ENCODE data around the gene GPHN. TPM values are rescaled to one million over a fixed set of nuclear protein-coding genes. Genes with fewer than 3 reads are reported as not detected.

Gene GPHN
- total RNA-seq, 2 experiments from 2014 or later = 10.0 to 10.7 TPM

DNA sequence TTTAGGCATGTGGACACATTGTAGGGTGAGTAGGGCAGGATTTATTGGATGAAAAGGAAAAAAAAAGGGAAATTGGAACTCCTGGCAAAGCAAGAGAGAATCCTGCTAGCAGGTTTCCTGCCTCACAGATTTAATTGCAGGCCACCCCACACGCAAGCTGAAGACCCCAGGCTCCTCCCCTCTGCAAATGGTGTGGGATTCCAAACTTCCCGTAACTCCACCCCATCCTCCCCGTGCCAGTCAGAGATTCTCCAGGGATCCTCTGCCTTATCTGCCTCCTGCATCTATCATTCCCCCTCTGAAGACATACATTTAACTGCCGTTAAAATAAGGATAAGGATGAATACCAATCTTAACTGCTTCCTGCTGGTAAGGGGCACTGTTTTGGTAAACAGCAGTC lies 431.5 kb downstream of the GPHN start:
- Mint-ChIP-seq H3K36me3 (ENCODE audit: low read depth) (peaks cover 95% of the 10 kb centered on the region), H3K27me3 (no peaks in the 10 kb centered on the region), H3K9me3 (peaks cover 14% of the 10 kb centered on the region), H3K4me3 (no peak overlapping the region), H3K4me1 (ENCODE audit: low read depth) (no peaks in the 10 kb centered on the region), H3K27ac (no peak overlapping the region)
- H3K27me3 ChIP-seq (ENCODE audit: control insufficient read depth in 1 of 2, insufficient read depth in 2 of 2, low read length in 2 of 2) = no peaks in the 10 kb centered on the region
- DNase-seq (no peak), ATAC-seq (ENCODE audit: poor library complexity) (no peak)
- H3K9me3 ChIP-seq (ENCODE audit: control insufficient read depth in 1 of 2, insufficient read depth in 1 of 2, low read length in 2 of 2) = peaks cover 18 to 57% of the 10 kb centered on the region in 2 experiments
- POLR2A ChIA-PET = no interaction called here
- no peak overlapping the region for H3K4me3 ChIP-seq (ENCODE audit: low read length)
- no peaks in the 10 kb centered on the region for H3K36me3 ChIP-seq (ENCODE audit: insufficient read depth, low read length)
- CTCF ChIA-PET = interaction anchor here (1.5 kb wide), 1 partner anchor 58 kb away, joined by 3 read pairs; no protein-coding TSS in a partner anchor
- H3K4me1 ChIP-seq (ENCODE audit: insufficient read depth, low read length) = no peaks in the 10 kb centered on the region
- no peak overlapping the region for H3K27ac ChIP-seq (ENCODE audit: low read depth in 1 of 2, low read length in 2 of 2)
- intact Hi-C loops (cut with DNase I, micrococcal nuclease) = no loop called here
- TF ChIP-seq, protein P1, sequence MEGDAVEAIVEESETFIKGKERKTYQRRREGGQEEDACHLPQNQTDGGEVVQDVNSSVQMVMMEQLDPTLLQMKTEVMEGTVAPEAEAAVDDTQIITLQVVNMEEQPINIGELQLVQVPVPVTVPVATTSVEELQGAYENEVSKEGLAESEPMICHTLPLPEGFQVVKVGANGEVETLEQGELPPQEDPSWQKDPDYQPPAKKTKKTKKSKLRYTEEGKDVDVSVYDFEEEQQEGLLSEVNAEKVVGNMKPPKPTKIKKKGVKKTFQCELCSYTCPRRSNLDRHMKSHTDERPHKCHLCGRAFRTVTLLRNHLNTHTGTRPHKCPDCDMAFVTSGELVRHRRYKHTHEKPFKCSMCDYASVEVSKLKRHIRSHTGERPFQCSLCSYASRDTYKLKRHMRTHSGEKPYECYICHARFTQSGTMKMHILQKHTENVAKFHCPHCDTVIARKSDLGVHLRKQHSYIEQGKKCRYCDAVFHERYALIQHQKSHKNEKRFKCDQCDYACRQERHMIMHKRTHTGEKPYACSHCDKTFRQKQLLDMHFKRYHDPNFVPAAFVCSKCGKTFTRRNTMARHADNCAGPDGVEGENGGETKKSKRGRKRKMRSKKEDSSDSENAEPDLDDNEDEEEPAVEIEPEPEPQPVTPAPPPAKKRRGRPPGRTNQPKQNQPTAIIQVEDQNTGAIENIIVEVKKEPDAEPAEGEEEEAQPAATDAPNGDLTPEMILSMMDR (IDR thresholded peaks at IDR 0.05) = no peak

DNA sequence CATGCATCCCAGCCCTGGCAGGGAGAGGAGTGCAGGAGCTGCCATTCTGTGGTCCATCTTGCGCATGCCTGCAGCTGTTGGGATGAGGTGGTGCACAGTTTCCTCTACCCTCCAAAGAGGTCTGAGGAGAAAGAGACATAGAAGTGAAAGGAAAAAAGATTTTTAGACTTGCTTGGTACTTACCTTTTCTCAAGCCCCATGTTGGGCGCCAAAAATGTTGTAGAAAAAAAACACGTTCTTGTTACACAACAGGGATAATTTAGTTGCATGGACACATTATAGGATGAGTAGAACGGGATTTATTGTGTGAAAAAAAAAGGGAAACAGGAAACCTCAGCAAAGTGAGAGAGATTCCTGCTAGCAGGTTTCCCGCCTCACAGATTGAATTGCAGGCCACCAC lies 436.9 kb downstream of the GPHN start:
- Mint-ChIP-seq H3K36me3 (ENCODE audit: low read depth) (peaks cover 94% of the 10 kb centered on the region), H3K27me3 (no peaks in the 10 kb centered on the region), H3K4me3 (no peak overlapping the region), H3K9me3 (peaks cover 18% of the 10 kb centered on the region), H3K27ac (no peak overlapping the region), H3K4me1 (ENCODE audit: low read depth) (no peaks in the 10 kb centered on the region)
- Histone ChIP-seq H3K9me3 (ENCODE audit: control insufficient read depth in 1 of 2, insufficient read depth in 1 of 2, low read length in 2 of 2) (peaks cover 24 to 89% of the 10 kb centered on the region in 2 experiments), H3K27ac (ENCODE audit: low read depth in 1 of 2, low read length in 2 of 2) (no peak overlapping the region), H3K4me1 (ENCODE audit: insufficient read depth, low read length) (no peaks in the 10 kb centered on the region), H3K36me3 (ENCODE audit: insufficient read depth, low read length) (no peaks in the 10 kb centered on the region), H3K4me3 (ENCODE audit: low read length) (no peak overlapping the region), H3K27me3 (ENCODE audit: control insufficient read depth in 1 of 2, insufficient read depth in 2 of 2, low read length in 2 of 2) (no peaks in the 10 kb centered on the region)
- DNase-seq (peak in 1 of 14 experiments; percentile 3), ATAC-seq (ENCODE audit: poor library complexity) (no peak)
- CTCF ChIA-PET = no interaction called here
- POLR2A ChIA-PET = no interaction called here
- TF ChIP-seq, protein P1 (IDR thresholded peaks at IDR 0.05) = no peak
- intact Hi-C loops (cut with DNase I, micrococcal nuclease) = no loop called here

DNA sequence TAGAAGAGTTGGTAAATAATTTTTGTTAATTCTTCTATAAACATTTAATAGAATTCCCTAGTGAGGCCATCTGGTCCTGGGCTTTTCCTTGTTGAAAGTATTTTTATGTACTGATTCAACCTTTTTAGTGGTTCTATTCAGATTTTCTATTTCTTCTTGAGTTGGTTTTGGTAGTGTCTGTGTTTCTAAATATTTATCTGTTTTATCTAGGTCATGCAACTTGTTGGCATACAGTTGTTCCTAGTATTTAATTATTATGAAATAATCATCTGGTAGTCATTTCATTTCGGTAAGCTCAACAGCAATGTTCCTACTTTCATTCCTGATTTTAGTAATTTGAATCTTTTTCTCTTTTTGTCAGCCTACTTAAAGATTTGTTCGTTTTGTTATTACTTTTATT lies 447.2 kb downstream of the GPHN start:
- TF ChIP-seq, protein P1 (IDR thresholded peaks at IDR 0.05) = no peak
- H3K4me3 Mint-ChIP-seq = no peak overlapping the region
- ATAC-seq (ENCODE audit: poor library complexity) (no peak), DNase-seq (no peak)
- no peaks in the 10 kb centered on the region for H3K36me3 ChIP-seq (ENCODE audit: insufficient read depth, low read length)
- H3K4me1 Mint-ChIP-seq (ENCODE audit: low read depth) = no peaks in the 10 kb centered on the region
- H3K27ac ChIP-seq (ENCODE audit: low read depth in 1 of 2, low read length in 2 of 2) = no peak overlapping the region
- no peak overlapping the region for H3K27ac Mint-ChIP-seq
- no peaks in the 10 kb centered on the region for H3K27me3 Mint-ChIP-seq
- intact Hi-C loops (cut with DNase I, micrococcal nuclease) = no loop called here
- peaks cover 87% of the 10 kb centered on the region for H3K36me3 Mint-ChIP-seq (ENCODE audit: low read depth)
- H3K27me3 ChIP-seq (ENCODE audit: control insufficient read depth in 1 of 2, insufficient read depth in 2 of 2, low read length in 2 of 2) = no peaks in the 10 kb centered on the region
- no peaks in the 10 kb centered on the region for H3K4me1 ChIP-seq (ENCODE audit: insufficient read depth, low read length)
- peaks cover 44% of the 10 kb centered on the region for H3K9me3 Mint-ChIP-seq
- POLR2A ChIA-PET = no interaction called here
- no peak overlapping the region for H3K4me3 ChIP-seq (ENCODE audit: low read length)
- H3K9me3 ChIP-seq (ENCODE audit: control insufficient read depth in 1 of 2, insufficient read depth in 1 of 2, low read length in 2 of 2) = peaks cover 17 to 34% of the 10 kb centered on the region in 2 experiments
- CTCF ChIA-PET = no interaction called here
